Kidney (tissue), 14 donors: ENCODE results near the gene ZNRF3. TPM values are rescaled to one million over a fixed set of nuclear protein-coding genes. Genes with fewer than 3 reads are reported as not detected.

Source experiments
- DNase-seq, 5 donors: peaks; one replicate each; pipeline ENCODE4 v3.0.0-alpha.2; 2013 to 2020
- FAIRE-seq: peaks from 2 replicates; lab custom pipeline; 2012; peaks lifted over from hg19 to GRCh38; lab: Jason Lieb, UNC
- H3K27ac ChIP-seq, 2 donors: one replicate each; pipeline ENCODE4 v1.7.0; 2013; ENCODE audit warnings: low read depth in 2 of 2, low read length in 2 of 2, inconsistent platforms in 1 of 2
- H3K27me3 ChIP-seq: one replicate; pipeline ENCODE4 v1.7.1; 2013; ENCODE audit warnings: low read length, inconsistent platforms; ENCODE audit not compliant: control insufficient read depth, insufficient read depth
- H3K36me3 ChIP-seq, 3 donors: one replicate each; pipeline versions ENCODE4 v1.7.0 to v1.7.1; 2013; ENCODE audit warnings: low read length in 3 of 3, control low read depth in 1 of 3, inconsistent platforms in 1 of 3; ENCODE audit not compliant: insufficient read depth in 3 of 3, control insufficient read depth in 2 of 3
- H3K4me1 ChIP-seq, 3 donors: one replicate each; pipeline versions ENCODE4 v1.7.0 to v1.7.1; 2013; ENCODE audit warnings: low read length in 3 of 3, inconsistent platforms in 1 of 3, low read depth in 1 of 3; ENCODE audit not compliant: control insufficient read depth in 2 of 3, insufficient read depth in 2 of 3
- H3K4me3 ChIP-seq, 3 donors: one replicate each; pipeline versions ENCODE4 v1.7.0 to v1.8.1; 2013; ENCODE audit warnings: low read length in 3 of 3, control low read depth in 1 of 3, inconsistent platforms in 1 of 3
- H3K9ac ChIP-seq, 3 donors: one replicate each; pipeline versions ENCODE4 v1.7.0 to v1.7.1; 2013; ENCODE audit warnings: low read length in 3 of 3, control low read depth in 1 of 3, inconsistent platforms in 1 of 3
- H3K9me3 ChIP-seq, 3 donors: one replicate each; pipeline versions ENCODE4 v1.7.0 to v1.7.1; 2013; ENCODE audit warnings: low read length in 3 of 3, control low read depth in 1 of 3, inconsistent platforms in 1 of 3; ENCODE audit not compliant: control insufficient read depth in 2 of 3, insufficient read depth in 1 of 3
- CTCF ChIP-seq: IDR thresholded peaks from 3 replicates; pipeline ENCODE4 v1.5.1; 2012; ENCODE audit warnings: mild to moderate bottlenecking, moderate library complexity, borderline replicate concordance; ENCODE audit not compliant: insufficient read depth; ENCODE audit errors: extremely low read depth
- intact Hi-C: fragments of 100-400 bp; cut with DNase I; formaldehyde crosslinking; loops from one replicate; pipeline ENCODE4 v1.11.1; 2022
- polyA plus RNA-seq: library from polyadenylated mRNA; stranded (reverse); fragments of 350-450 nt; fragmentation: Illumina TruSeq; extraction: RNeasy Lipid Tissue Mini Kit (QIAGEN cat#74804); gene quantifications from one replicate; pipeline ENCODE4 v1.2.3, GENCODE V29; 2014; ENCODE audit warnings: low read depth, low replicate concordance; ENCODE audit not compliant: insufficient read depth
- total RNA-seq: library from RNA; stranded (reverse); fragmentation: NEBNext Ultra II Directional; extraction: Animal tissue kit (Norgen Biotek cat#: 25700); gene quantifications from one replicate; pipeline ENCODE4 v1.2.1, GENCODE V29; 2021
- donor health status: control.
- donor health status: control.
- donor health status: control.
- donor health status: control.
- donor health status: control.
- donor health status: DM: yes; HTN: yes; CAD: no.
- donor health status: Normal renal cell carcinoma (clear cell type).

The ZNRF3 gene
- total and polyA plus RNA-seq, 2 donors from 2014 or later: 6.8 to 24.4 TPM

DNA sequence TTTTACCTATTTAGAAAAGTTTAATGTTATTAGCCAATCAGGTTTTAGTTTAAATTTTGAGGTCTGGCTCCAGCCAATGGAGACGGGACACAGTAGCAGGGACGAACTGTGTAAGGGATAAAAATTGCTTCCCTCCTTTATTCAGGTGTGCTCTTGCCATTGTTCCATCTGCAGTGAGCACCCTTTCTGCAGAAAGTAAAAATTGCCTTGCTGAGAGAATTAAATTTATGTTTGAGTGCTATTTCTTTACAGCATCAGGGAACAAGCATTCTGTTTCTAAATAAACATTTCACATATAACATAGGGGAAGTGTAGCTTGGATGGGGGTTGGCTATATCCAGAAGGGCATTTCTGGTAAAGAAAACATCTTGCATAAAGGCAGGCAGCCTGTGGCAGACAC, 36.4 kb upstream of the ZNRF3 start:
- Histone ChIP-seq H3K27me3 (no peaks in the 10 kb centered on the region), H3K4me1 (no peaks in the 10 kb centered on the region), H3K27ac (no peak overlapping the region), H3K9ac (no peak overlapping the region), H3K9me3 (peaks cover 0 to 6% (median 0%) of the 10 kb centered on the region in 3 donors), H3K4me3 (no peak overlapping the region), H3K36me3 (no peaks in the 10 kb centered on the region)
- no peak for DNase-seq
- no peak for TF ChIP-seq CTCF
- intact Hi-C loops: no loop called here
- no peak for FAIRE-seq

DNA sequence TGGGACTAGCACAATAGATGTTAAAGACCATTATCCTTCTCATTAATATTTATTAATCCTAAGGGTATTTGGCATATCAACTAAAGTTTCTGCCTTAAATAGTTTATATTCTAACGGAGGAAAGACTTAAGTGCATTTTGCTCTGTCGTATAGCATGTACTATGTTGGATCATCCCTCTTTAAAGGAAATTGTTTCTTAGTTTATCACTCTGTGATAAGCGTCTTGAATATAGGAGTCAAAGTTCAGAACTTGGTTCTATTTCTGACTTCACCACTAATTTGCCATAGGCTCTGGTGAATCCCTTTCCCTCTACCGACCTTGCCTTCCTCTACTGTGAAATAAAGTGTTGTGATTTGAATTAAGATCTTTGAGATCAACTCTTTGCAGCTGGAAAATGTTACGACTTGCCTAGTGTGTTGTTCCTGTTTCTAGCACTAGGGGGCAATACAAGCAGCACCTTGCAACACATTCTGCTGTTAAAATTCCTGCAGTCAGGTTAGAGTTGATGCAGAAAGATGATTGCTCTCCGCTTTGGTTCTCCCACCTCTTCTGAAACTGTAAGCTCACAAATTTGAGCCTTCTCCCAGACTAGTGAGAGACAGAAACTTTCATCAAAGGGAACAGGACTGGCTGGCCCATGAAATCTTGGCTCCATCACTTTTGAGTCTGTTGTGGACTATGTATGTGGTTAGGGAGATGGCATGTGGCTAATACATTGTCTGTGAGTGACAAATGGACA, 27.8 kb upstream of the ZNRF3 start:
- Histone ChIP-seq H3K4me1 (peaks cover 0 to 3% (median 0%) of the 10 kb centered on the region in 3 donors), H3K27me3 (no peaks in the 10 kb centered on the region), H3K9me3 (no peaks in the 10 kb centered on the region), H3K27ac (no peak overlapping the region), H3K9ac (no peak overlapping the region), H3K4me3 (no peak overlapping the region), H3K36me3 (no peaks in the 10 kb centered on the region)
- FAIRE-seq (peak; percentile 3), DNase-seq (peak in 4 of 5 donors; percentile 70 to 91 (median 80))
- intact Hi-C loops: loop anchor here (5.0 kb wide), 1 partner anchor 187 kb away; no protein-coding TSS in a partner anchor
- peak; percentile 96 for TF ChIP-seq CTCF

DNA sequence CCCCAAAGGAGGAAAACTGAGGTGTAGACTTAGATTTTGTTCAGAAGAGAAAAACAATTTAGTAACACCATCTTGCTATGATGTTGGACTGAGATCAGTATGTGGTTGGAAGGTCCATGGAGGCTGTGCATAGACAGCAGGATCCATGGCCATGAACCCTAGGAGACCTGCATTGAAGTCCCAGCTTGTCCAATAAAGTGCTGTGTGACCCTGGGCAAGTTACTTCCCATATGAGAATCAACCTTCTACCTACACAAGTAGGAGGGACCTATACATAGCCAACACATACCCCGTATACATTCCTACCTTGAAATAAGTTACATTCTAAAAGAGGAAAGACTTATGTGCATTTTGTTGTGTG, 27.3 kb upstream of the ZNRF3 start:
- Histone ChIP-seq H3K9me3 (no peaks in the 10 kb centered on the region), H3K9ac (no peak overlapping the region), H3K4me1 (peaks cover 0 to 3% (median 0%) of the 10 kb centered on the region in 3 donors), H3K4me3 (no peak overlapping the region), H3K36me3 (no peaks in the 10 kb centered on the region), H3K27me3 (no peaks in the 10 kb centered on the region), H3K27ac (no peak overlapping the region)
- intact Hi-C loops: loop anchor here (5.0 kb wide), 1 partner anchor 186 kb away; no protein-coding TSS in a partner anchor
- TF ChIP-seq CTCF: no peak
- FAIRE-seq: no peak
- no peak for DNase-seq

DNA sequence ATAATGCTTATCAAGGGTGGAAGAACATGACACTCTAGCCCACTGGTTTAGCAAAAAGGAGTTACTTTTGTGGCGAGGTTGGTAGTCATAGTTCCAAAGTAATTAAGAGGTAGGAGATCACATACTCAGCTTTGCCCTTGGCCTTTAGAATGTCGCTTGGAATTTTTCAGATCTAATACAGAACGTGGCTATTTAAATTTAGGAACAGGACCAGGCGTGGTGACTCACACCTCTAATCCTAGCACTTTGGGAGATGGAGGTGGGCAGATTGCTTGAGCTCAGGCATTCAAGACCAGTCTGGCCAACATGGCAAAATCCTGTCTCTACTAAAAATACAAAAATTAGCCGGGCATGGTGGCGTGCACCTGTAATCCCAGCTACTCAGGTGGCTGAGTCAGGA, 26.1 kb upstream of the ZNRF3 start:
- Histone ChIP-seq H3K4me1 (peaks cover 0 to 3% (median 0%) of the 10 kb centered on the region in 3 donors), H3K9me3 (no peaks in the 10 kb centered on the region), H3K4me3 (no peak overlapping the region), H3K27ac (no peak overlapping the region), H3K36me3 (no peaks in the 10 kb centered on the region), H3K27me3 (no peaks in the 10 kb centered on the region), H3K9ac (no peak overlapping the region)
- intact Hi-C loops: loop anchor here (5.0 kb wide), 1 partner anchor 185 kb away; no protein-coding TSS in a partner anchor
- no peak for FAIRE-seq
- TF ChIP-seq CTCF: no peak
- DNase-seq: no peak
